ENCODE measurements around the gene ATG13. TPM values are rescaled to one million over a fixed set of nuclear protein-coding genes. Genes with fewer than 3 reads are reported as not detected.

ATG13 gene
- total and polyA plus RNA-seq, 10 donors: 14.9 to 111 (median 81.9) TPM

- Histone ChIP-seq H3K36me3 (peaks cover 0 to 4% (median 0%) of the 10 kb centered on the region in 6 donors), H3K4me1 (peaks cover 0 to 42% (median 14%) of the 10 kb centered on the region in 6 donors), H3K27ac (no peak overlapping the region), H3K9me3 (no peaks in the 10 kb centered on the region), H3K27me3 (replicated peaks in 1 of 7) (no peaks in the 10 kb centered on the region), H3K4me3 (no peak overlapping the region)
- no peak for TF ChIP-seq CTCF (IDR thresholded peaks at IDR 0.05 in 8 of 11, conservative IDR thresholded peaks at IDR 0.05 in 3 of 11)
- TF ChIP-seq POLR2A (IDR thresholded peaks at IDR 0.05): no peak
- TF ChIP-seq POLR2AphosphoS5 (IDR thresholded peaks at IDR 0.05): no peak
- no peak for DNase-seq
- intact Hi-C loops (cut with DNase I; ENCODE audit: low total_unique reads): no loop called here
- 88 to 98% (median 92%) methylated on average over 2 of the region's 2 CpGs for WGBS, 5 donors
Observed at GRCh38 chr11:46612326-46612725, 5.0 kb upstream of the ATG13 start.

- intact Hi-C loops (cut with DNase I; ENCODE audit: low total_unique reads): no loop called here
- H3K27ac ChIP-seq: no peak overlapping the region
- H3K27me3 ChIP-seq (replicated peaks in 1 of 7): no peaks in the 10 kb centered on the region
- peaks cover 0 to 15% (median 4%) of the 10 kb centered on the region in 6 donors for H3K36me3 ChIP-seq
- TF ChIP-seq POLR2A (IDR thresholded peaks at IDR 0.05) (no peak), CTCF (IDR thresholded peaks at IDR 0.05 in 8 of 11, conservative IDR thresholded peaks at IDR 0.05 in 3 of 11) (no peak), POLR2AphosphoS5 (IDR thresholded peaks at IDR 0.05) (no peak)
- H3K4me3 ChIP-seq: peak overlapping the region in 1 of 8 donors; percentile 96
- H3K4me1 ChIP-seq: peaks cover 14 to 74% (median 43%) of the 10 kb centered on the region in 6 donors
- H3K9me3 ChIP-seq: no peaks in the 10 kb centered on the region
- 97 to 100% (median 98%) methylated on average over 7 of the region's 7 CpGs for WGBS, 5 donors
- no peak for DNase-seq
Observed at GRCh38 chr11:46615756-46616155, 1.6 kb upstream of the ATG13 start.

DNA sequence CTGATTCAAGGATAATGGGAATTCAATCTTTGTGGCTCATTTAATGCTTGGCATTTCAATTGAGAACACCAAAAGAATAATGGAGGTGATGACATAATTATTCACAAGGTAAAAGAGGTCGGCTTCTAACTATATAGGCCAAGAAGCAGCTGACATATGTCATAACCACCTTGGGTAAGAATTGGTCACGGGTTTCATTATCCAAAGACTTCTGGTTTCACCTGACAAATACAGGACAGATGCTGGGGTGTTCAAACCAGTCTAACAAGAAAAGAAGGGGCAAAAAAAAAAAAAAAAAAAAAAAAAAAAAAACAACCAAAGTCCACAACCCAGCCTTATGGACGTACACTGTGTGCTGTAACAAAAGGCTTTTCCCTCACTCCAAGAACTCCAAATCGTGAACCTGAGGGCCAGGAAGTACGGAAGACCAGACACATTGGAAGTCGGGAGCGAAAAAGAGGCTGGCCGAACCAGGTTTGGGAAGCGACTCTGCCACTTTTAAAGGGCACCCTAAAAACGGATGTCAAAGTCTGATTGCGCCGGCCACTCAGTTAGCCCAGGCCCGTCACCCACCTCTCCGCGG is 711 bp upstream of the ATG13 start:
- intact Hi-C loops (cut with DNase I; ENCODE audit: low total_unique reads): no loop called here
- Histone ChIP-seq H3K27ac (peak overlapping the region; percentile 91 to 99 (median 98)), H3K4me3 (peak overlapping the region; percentile 78 to 99 (median 96)), H3K9me3 (no peaks in the 10 kb centered on the region), H3K27me3 (replicated peaks in 1 of 7) (no peaks in the 10 kb centered on the region), H3K36me3 (peaks cover 0 to 23% (median 11%) of the 10 kb centered on the region in 6 donors), H3K4me1 (peaks cover 14 to 82% (median 52%) of the 10 kb centered on the region in 6 donors)
- TF ChIP-seq POLR2A (IDR thresholded peaks at IDR 0.05): no peak
- no peak for TF ChIP-seq POLR2AphosphoS5 (IDR thresholded peaks at IDR 0.05)
- no peak for TF ChIP-seq CTCF (IDR thresholded peaks at IDR 0.05 in 8 of 11, conservative IDR thresholded peaks at IDR 0.05 in 3 of 11)
- no peak for DNase-seq
- 2 to 5% (median 4%) methylated on average over 13 to 15 of the region's 15 CpGs for WGBS, 5 donors

DNA sequence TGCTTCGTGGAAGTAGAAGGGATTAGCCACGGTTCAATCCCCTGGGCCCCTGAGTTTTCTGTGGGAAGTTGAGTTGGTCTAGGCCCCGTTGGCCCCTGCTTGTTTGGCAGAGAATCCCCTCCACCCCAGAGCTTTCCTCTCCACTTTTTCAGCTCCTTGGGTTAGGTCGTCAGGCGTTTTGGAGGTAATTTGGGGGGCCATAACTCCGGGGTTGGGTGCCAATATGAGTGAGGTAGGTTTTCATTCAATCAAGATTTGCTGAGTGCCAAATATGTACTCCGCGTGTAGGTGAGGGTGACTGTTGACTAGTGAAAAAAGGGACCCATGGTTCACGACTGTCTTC is 590 bp downstream of the ATG13 start:
- intact Hi-C loops (cut with DNase I; ENCODE audit: low total_unique reads): no loop called here
- TF ChIP-seq CTCF (IDR thresholded peaks at IDR 0.05 in 8 of 11, conservative IDR thresholded peaks at IDR 0.05 in 3 of 11): peak in 4 of 11 experiments; percentile 1 to 39 (median 7)
- no peak for TF ChIP-seq POLR2A (IDR thresholded peaks at IDR 0.05)
- DNase-seq: no peak
- Histone ChIP-seq H3K4me1 (peaks cover 14 to 88% (median 53%) of the 10 kb centered on the region in 6 donors), H3K9me3 (no peaks in the 10 kb centered on the region), H3K27me3 (replicated peaks in 1 of 7) (no peaks in the 10 kb centered on the region), H3K36me3 (peaks cover 0 to 36% (median 15%) of the 10 kb centered on the region in 6 donors), H3K27ac (peak overlapping the region; percentile 91 to 99 (median 98)), H3K4me3 (peak overlapping the region; percentile 78 to 99 (median 96))
- WGBS, 5 donors: 2 to 6% (median 3%) methylated on average over 5 to 9 of the region's 9 CpGs

Measured in spleen (tissue), 11 donors.